ENCODE results near the gene NOD1.

NOD1 gene

DNA sequence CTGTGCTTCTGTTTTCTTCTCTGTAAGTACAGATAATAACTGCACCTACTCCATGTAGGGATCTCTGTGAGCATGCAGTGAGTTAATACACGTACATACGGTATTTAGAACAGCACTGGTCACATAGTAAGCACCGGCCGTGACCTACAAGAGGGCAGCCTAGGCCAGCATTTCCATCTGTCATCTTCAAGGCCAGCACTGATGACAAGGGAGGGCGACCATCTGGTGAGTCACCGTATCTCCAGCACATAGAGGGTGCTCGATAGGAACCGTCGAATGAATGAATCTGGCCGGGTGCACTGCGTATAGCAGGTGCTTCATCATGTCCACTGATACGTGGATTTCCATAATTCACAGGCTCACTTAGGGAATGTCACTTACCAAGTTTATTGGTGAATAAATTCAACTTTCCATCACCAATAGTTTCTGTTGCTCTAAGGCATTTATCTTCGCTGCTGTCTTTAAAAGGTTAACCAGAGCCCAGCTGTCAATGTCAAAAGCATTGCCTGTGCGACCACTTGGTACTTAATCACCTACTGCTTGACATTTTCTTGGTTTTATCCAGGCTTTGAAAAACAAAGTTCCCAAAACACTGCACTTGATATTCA lies 8.3 kb downstream of the NOD1 start:
- WGBS = 37% methylated on average over 14 of the region's 14 CpGs

DNA sequence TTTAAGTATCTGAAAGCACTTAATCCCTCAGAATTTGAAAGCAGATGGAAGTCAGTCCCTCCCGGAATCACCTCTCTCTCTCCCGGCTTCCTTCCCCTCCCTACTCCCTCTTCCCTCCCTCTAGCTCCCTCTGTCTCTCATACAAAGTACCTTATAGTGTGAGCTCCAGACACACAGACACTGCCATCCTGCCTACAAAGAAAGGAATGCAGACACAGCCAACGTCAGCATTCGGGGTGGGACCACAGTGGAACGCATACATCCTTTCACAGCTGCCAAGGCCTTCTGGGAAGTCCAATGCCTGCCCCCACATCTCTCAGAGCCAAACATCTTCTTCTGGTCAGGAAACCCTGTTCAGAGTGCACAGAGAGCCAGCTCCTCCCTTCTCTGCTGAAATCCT lies 9.3 kb downstream of the NOD1 start:
- H3K23ac ChIP-seq (ENCODE audit: low read length in 2 of 2) = no peak overlapping the region
- H3K79me1 ChIP-seq (replicated peaks; ENCODE audit: low read length, poor library complexity, severe bottlenecking) = peaks cover 39% of the 10 kb centered on the region
- no peak overlapping the region for H3K4me2 ChIP-seq (ENCODE audit: low read length, poor library complexity, severe bottlenecking)
- H3K4me3 ChIP-seq (ENCODE audit: insufficient read depth in 1 of 2, low read depth in 1 of 2, low read length in 2 of 2) = peak overlapping the region in 1 of 2 experiments; percentile 62
- peaks cover 0 to 3% of the 10 kb centered on the region in 2 experiments for H3K36me3 ChIP-seq (ENCODE audit: control insufficient read depth in 1 of 2, insufficient read depth in 2 of 2, low read depth in 1 of 2, low read length in 2 of 2)
- no peaks in the 10 kb centered on the region for H3K27me3 ChIP-seq (ENCODE audit: control insufficient read depth in 1 of 2, insufficient read depth in 1 of 2, low read length in 2 of 2)
- H2BK12ac ChIP-seq (ENCODE audit: low read length in 2 of 2) = no peak overlapping the region
- H3K9me3 ChIP-seq (ENCODE audit: control insufficient read depth, low read length) = no peaks in the 10 kb centered on the region
- no peak overlapping the region for H2BK5ac ChIP-seq (ENCODE audit: low read depth, low read length, poor library complexity, severe bottlenecking)
- H4K8ac ChIP-seq (ENCODE audit: low read length) = no peak overlapping the region
- WGBS = 4% methylated on average over 5 of the region's 5 CpGs
- peak overlapping the region; percentile 88 for H2AK5ac ChIP-seq (ENCODE audit: low read length, severe bottlenecking)
- no peak overlapping the region for H2AFZ ChIP-seq (ENCODE audit: low read depth, low read length)
- H3K4ac ChIP-seq (ENCODE audit: low read depth in 1 of 2, low read length in 2 of 2) = no peak overlapping the region
- peaks cover 12% of the 10 kb centered on the region for H3K4me1 ChIP-seq (ENCODE audit: control insufficient read depth, insufficient read depth, low read depth, low read length)
- H3K27ac ChIP-seq (ENCODE audit: low read length, poor library complexity, severe bottlenecking) = peak overlapping the region; percentile 59
- H2BK120ac ChIP-seq (ENCODE audit: low read depth, low read length) = no peak overlapping the region
- H4K91ac ChIP-seq (ENCODE audit: low read length) = no peak overlapping the region
- H2BK15ac ChIP-seq (ENCODE audit: low read depth, poor library complexity, severe bottlenecking) = no peak overlapping the region
- H3K9ac ChIP-seq (ENCODE audit: low read length) = peak overlapping the region; percentile 83
- peak; percentile 95 for DNase-seq
- H3K18ac ChIP-seq (ENCODE audit: low read depth in 1 of 2, low read length in 2 of 2) = no peak overlapping the region
- no peak overlapping the region for H3K14ac ChIP-seq (ENCODE audit: low read length in 2 of 2)

More for the DNA sequence above, 8.3 kb downstream of the NOD1 start:
- Histone ChIP-seq H3K9ac (ENCODE audit: low read length) (peak overlapping the region; percentile 83), H2BK12ac (ENCODE audit: low read length in 2 of 2) (no peak overlapping the region), H3K4me3 (ENCODE audit: insufficient read depth in 1 of 2, low read depth in 1 of 2, low read length in 2 of 2) (peak overlapping the region in 1 of 2 experiments; percentile 60), H3K14ac (ENCODE audit: low read length in 2 of 2) (no peak overlapping the region), H3K27ac (ENCODE audit: low read length, poor library complexity, severe bottlenecking) (no peak overlapping the region), H2BK5ac (ENCODE audit: low read depth, low read length, poor library complexity, severe bottlenecking) (no peak overlapping the region), H3K36me3 (ENCODE audit: control insufficient read depth in 1 of 2, insufficient read depth in 2 of 2, low read depth in 1 of 2, low read length in 2 of 2) (peaks cover 0 to 3% of the 10 kb centered on the region in 2 experiments), H3K9me3 (ENCODE audit: control insufficient read depth, low read length) (no peaks in the 10 kb centered on the region), H3K27me3 (ENCODE audit: control insufficient read depth in 1 of 2, insufficient read depth in 1 of 2, low read length in 2 of 2) (no peaks in the 10 kb centered on the region), H3K18ac (ENCODE audit: low read depth in 1 of 2, low read length in 2 of 2) (peak overlapping the region in 1 of 2 experiments; percentile 31), H3K4me1 (ENCODE audit: control insufficient read depth, insufficient read depth, low read depth, low read length) (peaks cover 12% of the 10 kb centered on the region), H2BK15ac (ENCODE audit: low read depth, poor library complexity, severe bottlenecking) (peak overlapping the region; percentile 13), H4K8ac (ENCODE audit: low read length) (no peak overlapping the region), H3K23ac (ENCODE audit: low read length in 2 of 2) (peak overlapping the region in 1 of 2 experiments; percentile 27), H3K4ac (ENCODE audit: low read depth in 1 of 2, low read length in 2 of 2) (no peak overlapping the region), H2AK5ac (ENCODE audit: low read length, severe bottlenecking) (peak overlapping the region; percentile 88), H3K79me1 (replicated peaks; ENCODE audit: low read length, poor library complexity, severe bottlenecking) (peaks cover 41% of the 10 kb centered on the region), H2BK120ac (ENCODE audit: low read depth, low read length) (no peak overlapping the region), H3K4me2 (ENCODE audit: low read length, poor library complexity, severe bottlenecking) (no peak overlapping the region), H4K91ac (ENCODE audit: low read length) (peak overlapping the region; percentile 54), H2AFZ (ENCODE audit: low read depth, low read length) (no peak overlapping the region)
- peak; percentile 64 for DNase-seq

GRCh38 chr7:30468791-30469190 lies 9.8 kb downstream of the NOD1 start:
- Histone ChIP-seq H3K9ac (ENCODE audit: low read length) (peak overlapping the region; percentile 83), H2BK120ac (ENCODE audit: low read depth, low read length) (no peak overlapping the region), H3K27ac (ENCODE audit: low read length, poor library complexity, severe bottlenecking) (peak overlapping the region; percentile 59), H2BK12ac (ENCODE audit: low read length in 2 of 2) (peak overlapping the region in 1 of 2 experiments; percentile 65), H2AK5ac (ENCODE audit: low read length, severe bottlenecking) (peak overlapping the region; percentile 12), H3K36me3 (ENCODE audit: control insufficient read depth in 1 of 2, insufficient read depth in 2 of 2, low read depth in 1 of 2, low read length in 2 of 2) (peaks cover 0 to 3% of the 10 kb centered on the region in 2 experiments), H3K18ac (ENCODE audit: low read depth in 1 of 2, low read length in 2 of 2) (peak overlapping the region in 1 of 2 experiments; percentile 37), H3K79me1 (replicated peaks; ENCODE audit: low read length, poor library complexity, severe bottlenecking) (peaks cover 44% of the 10 kb centered on the region), H3K4ac (ENCODE audit: low read depth in 1 of 2, low read length in 2 of 2) (no peak overlapping the region), H2BK15ac (ENCODE audit: low read depth, poor library complexity, severe bottlenecking) (no peak overlapping the region), H2AFZ (ENCODE audit: low read depth, low read length) (no peak overlapping the region), H3K14ac (ENCODE audit: low read length in 2 of 2) (no peak overlapping the region), H3K4me3 (ENCODE audit: insufficient read depth in 1 of 2, low read depth in 1 of 2, low read length in 2 of 2) (peak overlapping the region in 1 of 2 experiments; percentile 62), H3K4me2 (ENCODE audit: low read length, poor library complexity, severe bottlenecking) (no peak overlapping the region), H3K9me3 (ENCODE audit: control insufficient read depth, low read length) (no peaks in the 10 kb centered on the region), H3K27me3 (ENCODE audit: control insufficient read depth in 1 of 2, insufficient read depth in 1 of 2, low read length in 2 of 2) (no peaks in the 10 kb centered on the region), H2BK5ac (ENCODE audit: low read depth, low read length, poor library complexity, severe bottlenecking) (no peak overlapping the region), H3K4me1 (ENCODE audit: control insufficient read depth, insufficient read depth, low read depth, low read length) (peaks cover 16% of the 10 kb centered on the region), H4K91ac (ENCODE audit: low read length) (no peak overlapping the region), H4K8ac (ENCODE audit: low read length) (no peak overlapping the region), H3K23ac (ENCODE audit: low read length in 2 of 2) (no peak overlapping the region)
- 94% methylated on average over 4 of the region's 4 CpGs for WGBS
- no peak for DNase-seq

GRCh38 chr7:30468041-30468440 lies 10.5 kb downstream of the NOD1 start:
- H3K23ac ChIP-seq (ENCODE audit: low read length in 2 of 2) = no peak overlapping the region
- H3K9ac ChIP-seq (ENCODE audit: low read length) = peak overlapping the region; percentile 83
- H3K4ac ChIP-seq (ENCODE audit: low read depth in 1 of 2, low read length in 2 of 2) = no peak overlapping the region
- H4K91ac ChIP-seq (ENCODE audit: low read length) = no peak overlapping the region
- no peak overlapping the region for H2BK12ac ChIP-seq (ENCODE audit: low read length in 2 of 2)
- H2AFZ ChIP-seq (ENCODE audit: low read depth, low read length) = no peak overlapping the region
- peaks cover 42% of the 10 kb centered on the region for H3K79me1 ChIP-seq (replicated peaks; ENCODE audit: low read length, poor library complexity, severe bottlenecking)
- H3K4me1 ChIP-seq (ENCODE audit: control insufficient read depth, insufficient read depth, low read depth, low read length) = peaks cover 16% of the 10 kb centered on the region
- DNase-seq = no peak
- no peak overlapping the region for H4K8ac ChIP-seq (ENCODE audit: low read length)
- H2BK5ac ChIP-seq (ENCODE audit: low read depth, low read length, poor library complexity, severe bottlenecking) = no peak overlapping the region
- H2BK120ac ChIP-seq (ENCODE audit: low read depth, low read length) = no peak overlapping the region
- no peaks in the 10 kb centered on the region for H3K9me3 ChIP-seq (ENCODE audit: control insufficient read depth, low read length)
- H3K36me3 ChIP-seq (ENCODE audit: control insufficient read depth in 1 of 2, insufficient read depth in 2 of 2, low read depth in 1 of 2, low read length in 2 of 2) = peaks cover 3% of the 10 kb centered on the region in 2 experiments
- H3K18ac ChIP-seq (ENCODE audit: low read depth in 1 of 2, low read length in 2 of 2) = no peak overlapping the region
- H3K27ac ChIP-seq (ENCODE audit: low read length, poor library complexity, severe bottlenecking) = no peak overlapping the region
- no peak overlapping the region for H3K4me3 ChIP-seq (ENCODE audit: insufficient read depth in 1 of 2, low read depth in 1 of 2, low read length in 2 of 2)
- 90% methylated on average over 2 of the region's 2 CpGs for WGBS
- no peak overlapping the region for H3K14ac ChIP-seq (ENCODE audit: low read length in 2 of 2)
- no peak overlapping the region for H2AK5ac ChIP-seq (ENCODE audit: low read length, severe bottlenecking)
- no peak overlapping the region for H2BK15ac ChIP-seq (ENCODE audit: low read depth, poor library complexity, severe bottlenecking)
- H3K27me3 ChIP-seq (ENCODE audit: control insufficient read depth in 1 of 2, insufficient read depth in 1 of 2, low read length in 2 of 2) = no peaks in the 10 kb centered on the region
- no peak overlapping the region for H3K4me2 ChIP-seq (ENCODE audit: low read length, poor library complexity, severe bottlenecking)

Measured in mesenchymal stem cell (in vitro differentiated cells and primary cell).